GM18505 (cell line): ENCODE results near the gene DNAJA2.
"Not testable (repeated sequence)": the region's sequence is repeated elsewhere in the genome, so short reads cannot be mapped to it uniquely, and the experiment has no call there.

Source experiments
- ATAC-seq: cut with Tn5 transposase; IDR thresholded peaks from one replicate; pipeline ENCODE4 v1.9.1; 2021; ENCODE audit not compliant: unreplicated experiment
- POLR2A ChIP-seq: IDR thresholded peaks from 4 replicates; pipeline ENCODE4 v1.6.1; 2011; ENCODE audit warnings: borderline replicate concordance; ENCODE audit not compliant: insufficient read depth, insufficient read length; ENCODE audit errors: extremely low read depth

Gene DNAJA2

DNA sequence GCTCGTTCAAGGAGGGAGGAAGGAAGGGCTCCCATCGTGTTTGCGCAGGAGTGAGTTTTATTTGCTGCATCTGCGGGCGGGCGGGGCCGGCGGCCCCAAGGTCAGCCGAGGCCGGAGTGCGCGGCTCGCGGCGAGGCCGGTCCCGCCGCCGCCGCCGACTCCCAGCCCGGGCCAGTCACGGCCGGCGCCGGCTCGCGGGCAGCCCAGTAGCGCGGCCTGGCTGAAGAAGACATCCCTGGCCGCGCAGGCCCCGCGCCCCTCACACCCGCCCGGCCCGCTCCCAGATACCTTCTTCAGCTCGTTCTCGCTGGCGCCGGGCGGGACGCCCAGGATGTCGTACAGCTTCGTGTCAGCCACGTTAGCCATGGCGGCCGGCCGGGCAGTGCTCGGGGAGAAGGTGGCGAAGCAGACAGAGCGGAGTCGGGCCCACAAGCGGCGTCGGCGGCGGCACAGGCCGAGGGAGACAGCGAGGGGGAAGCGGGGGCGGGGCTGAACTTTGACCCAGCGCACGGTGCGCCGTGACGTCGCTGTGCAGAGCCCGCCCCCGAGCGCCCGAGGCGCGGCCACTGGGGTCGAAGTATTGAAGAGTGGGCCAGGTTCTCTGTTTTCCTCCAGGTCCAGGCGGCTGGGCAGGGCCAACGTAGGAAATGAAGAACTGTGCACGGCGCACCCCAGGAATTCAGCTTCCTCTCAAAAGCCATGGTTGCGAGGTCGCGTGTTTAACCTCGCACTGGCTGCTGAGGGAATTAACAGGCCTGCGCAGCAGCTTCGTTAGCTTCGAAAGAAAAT is at the start of gene DNAJA2:
Gene DNAJA2, minus strand, starts transcription at position 468 of the 789 bp plus-strand sequence. Its CDS starts 102 bp downstream, at position 366.
- ATAC-seq, result peak; percentile 81
- TF ChIP-seq POLR2A, result peak; percentile 81

DNA sequence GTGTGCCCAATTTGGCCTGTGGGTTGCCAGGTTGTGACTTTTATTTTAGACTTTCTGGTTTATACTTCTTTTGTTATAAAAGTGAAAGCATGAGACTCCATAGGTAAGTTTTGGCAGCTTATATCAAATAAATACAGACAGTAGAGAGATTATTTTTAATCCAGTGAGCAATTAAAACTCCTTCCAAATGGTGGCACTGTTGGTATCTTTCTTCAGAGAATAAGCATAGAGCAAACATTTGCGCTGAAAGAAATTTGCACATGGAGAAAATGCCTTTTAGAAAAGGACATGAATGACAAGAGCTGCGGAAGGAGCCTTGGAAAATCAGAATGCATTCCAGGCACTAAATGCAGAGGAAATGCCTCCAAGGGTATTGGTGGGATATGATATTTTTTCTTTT is 46.1 kb upstream of the DNAJA2 start:
- ATAC-seq, result no peak
- no peak for TF ChIP-seq POLR2A

DNA sequence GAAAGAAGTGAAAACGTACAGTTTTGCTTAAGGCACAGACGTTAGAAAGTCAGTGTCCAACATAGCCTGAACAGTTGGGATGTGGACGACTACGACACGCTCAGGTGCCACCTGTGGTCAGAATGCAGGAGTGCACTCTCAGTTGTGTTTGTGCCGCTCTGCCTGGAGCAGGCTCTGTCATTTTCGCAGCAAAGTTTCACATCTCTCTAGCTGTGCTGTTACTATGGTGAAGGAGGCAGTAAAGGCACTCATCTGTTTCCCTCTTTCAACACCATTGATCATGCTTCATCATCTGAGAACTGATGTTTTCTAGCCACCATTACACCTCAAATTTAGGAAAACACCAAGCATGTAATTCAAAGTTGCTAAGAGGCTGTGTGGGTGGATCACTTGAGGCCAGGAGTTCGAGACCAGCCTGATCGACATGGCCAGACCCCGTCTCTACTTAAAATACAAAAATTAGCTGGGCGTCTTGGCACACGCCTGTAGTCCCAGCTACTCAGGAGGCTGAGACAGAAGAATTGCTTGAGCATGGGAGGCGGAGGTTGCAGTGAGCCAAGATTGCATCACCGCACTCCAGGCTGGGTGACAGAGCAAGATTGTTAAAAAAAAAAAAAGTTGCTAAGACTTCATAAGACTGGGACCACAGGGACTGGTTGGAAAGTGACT is 44.9 kb upstream of the DNAJA2 start:
- TF ChIP-seq POLR2A, result no peak
- ATAC-seq, result peak; percentile 99

DNA sequence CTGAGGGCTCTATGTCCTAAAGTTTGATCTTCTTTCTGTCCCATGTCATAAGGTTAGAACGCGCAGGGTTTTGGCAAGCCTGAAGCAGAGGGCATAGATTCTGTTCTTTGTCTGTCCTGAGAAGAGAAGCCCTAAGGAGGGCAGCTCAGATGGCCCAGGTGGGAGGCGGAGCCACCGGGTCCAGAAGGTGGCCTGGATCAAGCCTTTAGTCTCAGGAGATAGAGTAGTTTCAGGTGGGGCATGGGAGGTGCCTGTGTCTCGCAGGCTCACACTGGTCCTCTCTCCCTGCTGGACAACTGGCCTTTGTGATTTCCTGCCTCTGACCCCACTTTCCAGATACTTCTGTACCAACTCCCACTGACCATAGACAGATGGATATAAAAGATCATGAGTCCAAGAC is 44.2 kb upstream of the DNAJA2 start:
- no peak for TF ChIP-seq POLR2A
- ATAC-seq, result no peak

DNA sequence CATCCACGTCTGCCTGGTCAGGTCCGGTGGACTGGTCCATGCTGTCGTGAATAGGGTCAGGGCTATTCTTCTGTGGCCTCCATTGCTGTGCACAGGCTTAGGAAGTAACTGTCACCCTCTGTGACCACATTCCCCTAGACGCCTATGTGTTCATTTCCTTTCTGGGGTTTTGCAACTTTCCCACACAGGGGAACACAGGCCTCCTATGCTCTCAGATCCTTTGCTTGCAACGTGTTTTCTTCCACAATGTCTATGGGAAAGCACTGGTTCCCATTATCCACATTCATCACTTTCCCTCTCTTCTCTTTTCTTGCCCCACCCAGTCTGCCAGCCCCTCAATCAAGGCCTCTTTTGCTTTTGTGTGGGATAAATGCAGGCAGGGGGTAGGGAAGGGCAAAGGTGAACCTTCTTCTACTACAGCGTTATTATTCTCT is 43.2 kb upstream of the DNAJA2 start:
- ATAC-seq, result no peak
- TF ChIP-seq POLR2A, result peak; percentile 21

DNA sequence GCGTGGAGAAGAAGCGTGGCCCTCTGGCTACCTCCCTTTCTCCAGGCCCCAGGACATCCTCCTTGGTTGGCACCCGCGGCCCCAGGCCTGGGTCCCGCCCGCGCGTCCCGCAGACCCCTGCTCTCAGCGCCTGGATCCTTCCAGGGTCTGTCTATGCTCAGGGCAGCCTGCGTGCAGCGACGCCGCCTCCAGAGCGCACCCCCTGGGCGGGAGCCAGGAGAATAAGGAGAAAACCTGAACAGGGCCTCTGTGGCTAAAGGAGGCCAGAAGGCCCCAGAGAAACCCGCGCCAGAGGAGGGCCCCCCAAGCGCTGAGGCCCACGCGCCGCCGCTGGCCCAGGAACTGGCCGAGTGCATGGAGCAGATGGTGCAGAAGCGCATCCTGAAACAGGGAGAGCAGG is 40.4 kb upstream of the DNAJA2 start:
- ATAC-seq, result no peak
- TF ChIP-seq POLR2A, result no peak

DNA sequence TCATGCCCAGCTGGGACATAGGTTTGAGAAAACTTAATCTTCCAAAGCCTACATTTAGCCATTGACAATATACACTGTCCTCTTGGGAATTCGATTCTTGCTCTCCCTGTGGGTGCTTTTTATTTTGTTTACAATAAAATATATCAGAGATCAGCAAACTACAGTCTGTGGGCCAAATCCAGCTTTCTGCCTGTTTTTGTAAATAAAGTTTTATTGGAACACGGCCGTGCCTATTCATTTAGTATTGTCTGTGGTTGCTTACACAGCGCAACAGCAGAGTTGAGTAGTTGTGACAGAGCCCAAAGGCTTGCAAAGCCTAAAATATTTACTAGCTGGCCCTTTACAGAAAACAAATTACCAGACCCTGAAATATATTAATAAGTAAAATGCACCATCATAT is 39.7 kb upstream of the DNAJA2 start:
- ATAC-seq, result no peak
- TF ChIP-seq POLR2A, result no peak

DNA sequence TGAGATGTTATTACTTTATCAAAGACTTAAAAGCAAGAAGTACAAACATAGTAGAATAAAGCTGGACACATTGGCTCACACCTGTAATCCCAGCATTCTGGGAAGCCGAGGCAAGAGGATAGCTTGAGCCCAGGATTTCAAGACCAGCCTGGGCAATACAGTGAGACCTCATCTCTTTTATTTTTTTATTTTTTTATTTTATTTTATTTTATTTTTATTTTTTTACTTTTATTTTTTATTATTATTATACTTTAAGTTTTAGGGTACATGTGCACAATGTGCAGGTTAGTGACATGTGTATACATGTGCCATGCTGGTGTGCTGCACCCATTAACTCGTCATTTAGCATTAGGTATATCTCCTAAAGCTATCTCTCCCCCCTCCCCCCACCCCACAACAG is 37.3 kb upstream of the DNAJA2 start:
- not testable (repeated sequence) for ATAC-seq

DNA sequence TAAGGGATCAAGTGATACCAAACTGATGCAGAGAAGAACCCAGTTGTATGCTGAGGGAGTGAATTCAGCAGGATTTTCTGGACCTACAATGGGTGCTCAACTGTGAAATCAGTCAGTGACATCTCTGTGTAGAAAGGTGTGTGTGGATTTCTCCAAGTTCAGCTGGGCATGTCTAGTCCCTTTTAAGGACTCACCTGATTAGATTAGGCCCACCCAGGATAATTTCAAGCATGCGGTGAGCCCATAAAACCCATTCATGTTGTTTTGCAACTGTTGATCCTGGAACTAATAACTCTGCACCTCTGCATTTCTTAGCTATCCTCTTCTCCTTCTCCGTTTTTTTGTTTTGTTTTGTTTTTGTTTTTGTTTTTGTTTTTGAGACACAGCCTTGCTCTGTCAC is 35.1 kb upstream of the DNAJA2 start:
- no peak for TF ChIP-seq POLR2A
- ATAC-seq, result no peak

DNA sequence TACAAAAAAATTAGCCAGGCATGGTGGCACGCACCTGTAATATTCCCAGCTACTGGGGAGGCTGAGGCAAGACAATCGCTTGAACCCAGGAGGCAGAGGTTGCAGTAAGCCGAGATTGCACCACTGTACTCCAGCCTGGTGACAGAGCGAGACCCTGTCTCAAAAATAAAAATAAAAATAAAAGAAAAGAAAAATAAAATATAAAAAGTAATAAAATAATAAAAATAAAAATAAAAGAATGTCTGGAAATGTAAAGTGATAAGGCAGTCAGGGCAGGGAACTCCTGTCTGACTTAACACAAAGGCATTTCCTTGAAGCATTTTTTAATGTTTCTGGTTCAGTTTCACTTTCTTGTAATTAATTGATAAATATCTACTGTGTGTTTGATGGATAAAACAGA is 34.7 kb upstream of the DNAJA2 start:
- TF ChIP-seq POLR2A, result no peak
- no peak for ATAC-seq

DNA sequence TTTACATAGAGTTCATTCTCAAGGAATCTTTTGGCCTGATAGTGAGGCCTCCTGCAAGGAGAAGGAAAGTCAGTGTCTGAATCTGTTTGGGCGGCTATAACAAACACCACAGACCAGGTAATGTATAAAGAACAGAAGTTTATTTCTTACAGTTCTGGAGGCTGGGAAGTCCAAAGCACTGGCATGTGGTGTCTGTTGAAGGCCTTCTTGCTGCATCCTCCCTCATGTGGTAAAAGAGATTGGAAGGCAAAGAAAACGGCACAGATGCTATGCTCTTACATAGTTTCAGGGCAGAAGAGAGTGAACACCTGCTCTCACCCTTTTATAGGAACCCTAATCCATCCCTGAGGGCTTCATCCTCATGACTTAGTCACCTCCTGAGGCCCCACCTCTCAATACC is 31.2 kb upstream of the DNAJA2 start:
- no peak for TF ChIP-seq POLR2A
- no peak for ATAC-seq

DNA sequence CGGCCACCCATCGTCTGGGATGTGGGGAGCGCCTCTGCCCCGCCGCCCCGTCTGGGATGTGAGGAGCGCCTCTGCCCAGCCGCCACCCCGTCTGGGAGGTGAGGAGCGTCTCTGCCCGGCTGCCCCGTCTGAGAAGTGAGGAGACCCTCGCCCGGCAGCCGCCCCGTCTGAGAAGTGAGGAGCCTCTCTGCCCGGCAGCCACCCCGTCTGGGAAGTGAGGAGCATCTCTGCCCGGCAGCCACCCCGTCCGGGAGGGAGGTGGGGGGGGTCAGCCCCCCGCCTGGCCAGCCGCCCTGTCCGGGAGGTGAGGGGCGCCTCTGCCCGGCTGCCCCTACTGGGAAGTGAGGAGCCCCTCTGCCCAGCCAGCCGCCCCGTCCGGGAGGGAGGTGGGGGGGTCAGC is 26.6 kb upstream of the DNAJA2 start:
- ATAC-seq, result not testable (repeated sequence)

DNA sequence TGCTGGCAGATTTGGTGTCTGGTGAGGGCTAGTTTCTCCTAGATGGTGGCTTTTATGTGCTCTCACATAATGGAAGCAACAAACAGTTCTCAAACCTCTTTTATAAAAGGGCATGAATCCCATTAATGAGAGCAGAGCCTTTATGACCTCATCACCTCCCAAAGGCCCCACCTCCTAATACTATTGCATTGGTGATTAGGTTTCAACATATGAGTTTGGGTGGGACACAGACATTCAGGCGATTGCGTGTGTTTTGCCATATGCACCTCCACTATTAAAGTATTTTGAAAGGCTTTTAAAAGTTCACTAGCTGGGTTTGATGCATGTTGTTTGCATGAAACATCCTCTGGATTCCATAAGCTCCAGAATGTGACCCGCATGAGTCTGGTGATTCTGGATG is 24.4 kb upstream of the DNAJA2 start:
- TF ChIP-seq POLR2A, result no peak
- ATAC-seq, result no peak

DNA sequence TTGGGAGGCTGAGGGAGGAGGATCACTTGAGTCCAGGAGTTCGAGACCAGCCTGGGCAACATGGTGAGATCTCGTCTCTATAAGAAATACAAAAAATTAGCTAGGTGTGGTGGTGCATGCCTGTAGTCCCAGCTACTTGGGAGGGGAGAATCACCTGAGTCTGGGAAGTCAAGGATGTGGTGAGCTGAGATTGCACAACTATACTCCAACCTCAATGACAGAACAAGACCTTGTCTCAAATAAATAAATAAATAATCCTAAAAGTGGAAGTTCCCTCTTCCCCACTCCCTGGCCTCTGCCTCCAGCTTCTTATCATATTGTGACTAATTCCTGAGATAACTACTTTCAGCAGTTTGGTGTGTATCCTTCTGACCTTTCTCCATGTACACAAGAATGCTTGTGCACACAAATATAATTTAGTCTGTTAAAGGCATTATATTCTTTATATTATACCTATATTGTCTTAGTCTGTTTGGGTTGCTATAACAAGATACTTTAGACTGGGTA is 23.5 kb upstream of the DNAJA2 start:
- no peak for ATAC-seq
- no peak for TF ChIP-seq POLR2A
